IPS DF 6.9 (cell line): ENCODE data around the gene SEPTIN5.

Experiments
- DNase-seq: peaks from one replicate; pipeline ENCODE4 v3.0.0-alpha.2; 2013; ENCODE audit warnings: low read depth, low spot score
- H3K27ac ChIP-seq: one replicate; pipeline ENCODE4 v1.5.1; 2013; ENCODE audit warnings: low read length, control low read depth
- H3K27me3 ChIP-seq: 2 replicates; pipeline ENCODE4 v1.6.1; 2013; ENCODE audit warnings: mild to moderate bottlenecking, low read length; ENCODE audit not compliant: control insufficient read depth, insufficient read depth
- H3K36me3 ChIP-seq: 2 replicates; pipeline ENCODE4 v1.6.1; 2013; ENCODE audit warnings: low read length; ENCODE audit not compliant: control insufficient read depth, insufficient read depth
- H3K4me1 ChIP-seq: 2 replicates; pipeline ENCODE4 v1.6.1; 2013; ENCODE audit warnings: low read length; ENCODE audit not compliant: control insufficient read depth, insufficient read depth
- H3K4me3 ChIP-seq: 2 replicates; pipeline ENCODE4 v1.5.1; 2013; ENCODE audit warnings: mild to moderate bottlenecking, low read length
- H3K9me3 ChIP-seq: 2 replicates; pipeline ENCODE4 v1.6.1; 2013; ENCODE audit warnings: low read length, inconsistent platforms; ENCODE audit not compliant: control insufficient read depth, insufficient read depth
- WGBS: extraction: QIAGEN DNeasy Blood & Tissue Kit; methylation state at CpG from one replicate; pipeline ENCODE4 v1.1.7; 2013; ENCODE audit warnings: mixed read lengths, missing lambda C conversion rate; ENCODE audit not compliant: insufficient read length, insufficient coverage; 5-methylcytosine and 5-hydroxymethylcytosine counted together

SEPTIN5 gene

DNA sequence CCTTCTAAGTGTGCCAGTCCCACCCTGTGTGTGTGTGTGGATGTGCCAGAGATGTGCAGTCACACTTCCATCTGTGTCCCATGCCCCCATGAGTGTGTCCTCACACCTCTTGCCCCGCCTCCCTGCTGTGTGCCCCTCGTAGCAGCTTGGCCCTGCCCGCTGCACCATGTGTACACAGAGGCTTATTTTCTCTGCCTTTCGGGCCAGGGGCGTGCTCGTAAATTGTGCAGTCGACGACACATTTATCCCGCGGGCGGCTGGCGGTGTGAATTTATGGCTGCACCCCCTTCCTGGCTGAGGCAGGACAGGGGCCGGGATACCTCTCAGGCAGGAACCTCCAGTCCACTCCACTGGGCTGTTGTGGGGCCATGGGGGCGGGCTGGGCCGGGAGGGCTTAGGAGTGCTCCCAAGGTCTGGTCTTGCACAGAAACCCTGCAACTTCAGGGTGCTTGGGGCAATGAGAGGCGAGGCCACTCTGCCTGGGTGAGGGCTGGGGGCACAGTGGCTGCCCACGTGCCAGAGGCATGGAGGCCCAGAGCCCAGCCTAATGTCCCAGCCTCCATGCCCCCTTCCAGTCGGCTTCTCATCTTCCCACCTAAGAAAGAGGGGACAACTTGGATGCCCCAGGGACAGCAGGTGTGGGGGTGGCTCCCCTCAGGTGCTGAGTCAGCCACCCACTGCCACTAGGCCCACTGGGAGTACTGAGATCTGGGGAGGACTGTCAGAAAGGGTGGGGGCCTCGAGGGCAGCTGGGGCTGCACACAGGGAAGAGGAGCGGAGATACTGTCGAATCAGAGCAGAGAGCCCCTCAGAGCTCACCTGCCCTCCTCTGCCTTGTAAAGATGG is 21.6 kb downstream of the SEPTIN5 start:
- no peaks in the 10 kb centered on the region; the same call in 1 of the 2 replicates for H3K4me1 ChIP-seq
- no peaks in the 10 kb centered on the region for H3K36me3 ChIP-seq
- no CpG with 5 or more reads among the region's 21 CpGs for WGBS
- no peak overlapping the region for H3K27ac ChIP-seq
- no peak for DNase-seq
- no peak overlapping the region for H3K4me3 ChIP-seq
- no peaks in the 10 kb centered on the region for H3K27me3 ChIP-seq
- H3K9me3 ChIP-seq = no peaks in the 10 kb centered on the region

GRCh38 chr22:19737846-19738663 is 23.8 kb downstream of the SEPTIN5 start:
- Histone ChIP-seq H3K36me3 (no peaks in the 10 kb centered on the region), H3K4me1 (no peaks in the 10 kb centered on the region), H3K27ac (no peak overlapping the region), H3K4me3 (no peak overlapping the region), H3K27me3 (no peaks in the 10 kb centered on the region), H3K9me3 (no peaks in the 10 kb centered on the region)
- no peak for DNase-seq
- WGBS = no CpG with 5 or more reads among the region's 17 CpGs

DNA sequence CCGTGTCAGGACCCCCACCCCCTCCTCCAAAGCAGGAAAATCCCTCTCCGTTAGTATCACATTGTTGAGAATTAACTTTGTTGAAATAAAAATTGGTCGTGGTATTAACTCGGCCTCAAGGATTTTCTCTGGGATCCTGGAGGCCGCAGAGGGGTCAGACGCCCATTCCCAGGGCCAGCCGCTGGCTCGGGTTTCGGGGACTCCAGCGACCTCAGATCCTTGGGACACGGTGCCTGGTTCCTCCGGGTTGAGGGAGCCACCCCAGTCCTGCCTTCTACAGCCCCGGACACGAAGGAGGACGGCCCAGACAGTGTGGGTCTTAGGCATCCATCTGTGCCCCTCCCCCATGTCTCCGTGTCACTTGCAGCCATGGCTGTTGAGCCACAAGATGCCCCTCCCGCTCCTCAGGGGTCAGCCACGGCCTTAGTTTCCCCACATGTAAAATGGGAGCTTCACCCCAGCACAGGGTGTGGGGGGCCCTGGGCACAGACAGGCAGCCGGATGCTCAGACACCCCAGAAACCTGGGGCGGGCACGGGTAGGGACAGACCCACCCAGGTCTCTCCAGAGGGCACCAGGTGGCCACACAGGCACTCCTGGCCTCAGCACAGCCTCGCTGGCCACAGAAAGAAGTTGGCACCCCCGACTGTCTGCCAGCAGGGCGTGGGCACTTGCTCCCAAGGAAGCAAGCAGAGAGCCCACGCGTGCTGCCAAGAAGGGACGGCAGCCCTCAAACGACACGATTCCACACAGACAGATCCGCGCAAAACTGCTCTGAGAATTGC is 24.6 kb downstream of the SEPTIN5 start:
- H3K4me3 ChIP-seq = no peak overlapping the region
- no peak for DNase-seq
- no peaks in the 10 kb centered on the region for H3K27me3 ChIP-seq
- H3K27ac ChIP-seq = no peak overlapping the region
- no peaks in the 10 kb centered on the region for H3K36me3 ChIP-seq
- no peaks in the 10 kb centered on the region for H3K4me1 ChIP-seq
- WGBS = no CpG with 5 or more reads among the region's 31 CpGs
- H3K9me3 ChIP-seq = no peaks in the 10 kb centered on the region

DNA sequence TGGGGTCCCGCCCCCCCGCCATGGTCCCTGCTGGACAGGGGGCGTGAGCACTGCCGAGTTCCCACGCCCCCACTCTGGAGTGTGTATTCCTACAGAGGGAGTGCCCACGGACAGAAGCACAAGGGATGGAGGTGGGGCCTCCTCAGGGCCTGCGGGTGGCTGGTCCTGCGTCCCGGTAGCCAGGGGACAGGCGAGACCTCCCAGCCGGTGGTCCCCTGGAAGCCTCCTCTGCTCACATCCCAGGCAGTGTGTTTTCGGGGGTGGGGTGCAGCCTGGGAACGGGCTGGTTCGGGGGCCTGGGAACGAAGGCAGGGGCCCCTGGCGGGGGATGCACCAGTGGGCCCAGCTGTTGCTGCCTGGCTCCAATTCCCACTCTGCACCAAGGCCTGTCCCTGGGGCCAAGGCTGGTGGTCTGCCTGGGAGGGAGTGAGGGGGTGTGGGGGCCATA is 25.2 kb downstream of the SEPTIN5 start:
- Histone ChIP-seq H3K36me3 (no peaks in the 10 kb centered on the region), H3K9me3 (no peaks in the 10 kb centered on the region), H3K27ac (no peak overlapping the region), H3K4me3 (no peak overlapping the region), H3K4me1 (no peaks in the 10 kb centered on the region), H3K27me3 (no peaks in the 10 kb centered on the region)
- WGBS = no CpG with 5 or more reads among the region's 16 CpGs
- DNase-seq = no peak

DNA sequence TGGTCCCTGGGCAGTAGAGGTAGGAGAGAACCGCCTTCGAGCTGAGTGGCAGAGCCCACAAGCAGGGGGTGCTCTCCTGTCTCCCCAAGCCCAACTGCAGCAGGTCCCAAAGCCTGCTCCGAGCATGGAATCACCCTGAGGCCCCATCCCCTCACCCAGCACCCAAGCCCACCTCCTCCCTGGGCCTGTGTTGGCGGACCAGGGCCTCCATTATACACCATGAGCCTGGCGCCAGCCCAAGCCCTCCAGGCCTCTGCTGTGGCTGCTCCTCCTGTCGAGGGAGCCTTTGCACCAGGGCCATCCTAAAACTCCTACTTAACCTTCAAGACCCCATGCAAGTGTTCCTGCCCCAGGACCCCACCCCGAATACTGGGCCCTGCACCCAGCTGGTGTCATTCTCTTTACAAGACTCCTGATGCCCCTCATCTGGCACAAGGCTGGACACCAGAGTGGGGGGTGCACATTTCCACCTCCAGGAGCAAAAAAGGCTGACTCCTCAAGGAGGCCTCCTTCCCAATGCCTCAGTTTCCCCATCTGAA is 25.7 kb downstream of the SEPTIN5 start:
- no peaks in the 10 kb centered on the region for H3K36me3 ChIP-seq
- H3K4me3 ChIP-seq = no peak overlapping the region
- DNase-seq = no peak
- H3K27me3 ChIP-seq = no peaks in the 10 kb centered on the region
- H3K27ac ChIP-seq = no peak overlapping the region
- WGBS = no CpG with 5 or more reads among the region's 7 CpGs
- H3K9me3 ChIP-seq = no peaks in the 10 kb centered on the region
- H3K4me1 ChIP-seq = no peaks in the 10 kb centered on the region

DNA sequence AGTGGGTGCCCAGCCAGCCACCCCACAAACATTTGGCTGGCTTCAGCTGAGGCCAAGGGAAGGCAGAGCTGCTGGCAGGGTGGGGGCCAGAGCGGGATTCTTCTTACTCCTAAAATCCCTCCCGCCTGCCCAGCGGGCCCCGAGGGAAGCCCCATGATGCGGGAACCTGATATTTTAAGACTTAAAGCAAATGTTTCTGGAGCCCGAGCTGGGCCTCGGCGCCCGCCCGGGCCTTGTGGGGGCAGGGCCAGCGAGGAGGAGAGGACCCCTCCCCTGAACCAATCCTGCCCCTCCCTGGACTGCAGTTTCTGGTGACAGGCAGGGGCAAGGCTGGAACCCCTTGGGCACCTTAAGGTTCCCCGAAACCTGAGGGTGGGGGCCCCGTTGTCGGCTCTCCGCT is 26.3 kb downstream of the SEPTIN5 start:
- Histone ChIP-seq H3K4me1 (no peaks in the 10 kb centered on the region; the same call in 1 of the 2 replicates), H3K27ac (no peak overlapping the region), H3K36me3 (no peaks in the 10 kb centered on the region), H3K4me3 (no peak overlapping the region), H3K9me3 (no peaks in the 10 kb centered on the region), H3K27me3 (no peaks in the 10 kb centered on the region)
- no CpG with 5 or more reads among the region's 15 CpGs for WGBS
- DNase-seq = no peak

GRCh38 chr22:19741053-19741452 is 26.8 kb downstream of the SEPTIN5 start:
- Histone ChIP-seq H3K27ac (no peak overlapping the region), H3K27me3 (no peaks in the 10 kb centered on the region), H3K4me1 (peaks cover 1% of the 10 kb centered on the region; the same call in 1 of the 2 replicates), H3K9me3 (no peaks in the 10 kb centered on the region), H3K36me3 (no peaks in the 10 kb centered on the region), H3K4me3 (no peak overlapping the region)
- no peak for DNase-seq
- no CpG with 5 or more reads among the region's 7 CpGs for WGBS

DNA sequence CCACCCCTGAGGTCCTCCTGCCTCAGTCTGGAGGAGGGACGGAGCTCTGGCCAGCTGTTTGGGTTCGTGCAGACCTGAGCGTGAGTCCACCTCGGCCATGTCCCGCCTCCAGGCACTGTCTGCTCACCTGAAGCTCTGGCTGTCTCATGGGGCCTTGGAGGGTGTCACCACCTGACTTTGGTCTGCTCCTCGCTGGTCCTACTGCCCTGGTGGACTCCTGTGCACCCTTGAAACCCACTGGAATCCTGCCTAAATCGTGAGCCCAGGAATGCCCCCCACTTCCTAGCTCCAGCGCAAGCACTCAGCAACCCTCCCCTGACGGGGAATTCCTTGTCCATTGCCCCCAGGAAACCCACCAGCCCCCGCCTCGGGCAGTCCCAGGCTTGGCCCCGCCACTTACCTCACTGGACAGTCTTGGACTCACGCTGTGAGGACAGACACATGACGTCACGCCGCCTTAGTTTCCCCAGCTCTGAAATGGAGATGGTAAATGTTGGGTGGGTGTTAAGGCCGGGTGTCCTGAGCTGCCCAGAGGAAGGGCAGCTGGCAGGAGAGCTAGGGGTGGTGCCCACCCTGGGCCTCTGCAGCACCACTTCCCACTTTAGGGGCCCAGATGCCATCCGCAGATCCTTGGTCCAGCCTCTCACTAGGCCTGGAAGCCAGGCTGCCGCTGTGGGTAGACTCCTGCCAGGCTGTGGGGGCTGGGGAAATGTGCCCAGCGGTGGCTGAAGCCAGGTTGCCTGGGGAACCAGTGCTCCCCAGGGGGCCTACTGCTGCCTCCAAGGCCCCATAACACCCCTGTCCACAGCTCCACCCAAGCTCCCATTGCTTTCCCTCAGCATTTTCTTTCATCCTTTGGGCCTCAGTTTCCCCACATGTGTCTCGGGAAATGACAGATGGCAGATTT is 28.1 kb downstream of the SEPTIN5 start:
- DNase-seq = no peak
- no peaks in the 10 kb centered on the region for H3K27me3 ChIP-seq
- no peak overlapping the region for H3K27ac ChIP-seq
- no peak overlapping the region for H3K4me3 ChIP-seq
- H3K9me3 ChIP-seq = no peaks in the 10 kb centered on the region
- H3K4me1 ChIP-seq = peaks cover 1% of the 10 kb centered on the region; the same call in 1 of the 2 replicates
- WGBS = no CpG with 5 or more reads among the region's 21 CpGs
- no peaks in the 10 kb centered on the region for H3K36me3 ChIP-seq

DNA sequence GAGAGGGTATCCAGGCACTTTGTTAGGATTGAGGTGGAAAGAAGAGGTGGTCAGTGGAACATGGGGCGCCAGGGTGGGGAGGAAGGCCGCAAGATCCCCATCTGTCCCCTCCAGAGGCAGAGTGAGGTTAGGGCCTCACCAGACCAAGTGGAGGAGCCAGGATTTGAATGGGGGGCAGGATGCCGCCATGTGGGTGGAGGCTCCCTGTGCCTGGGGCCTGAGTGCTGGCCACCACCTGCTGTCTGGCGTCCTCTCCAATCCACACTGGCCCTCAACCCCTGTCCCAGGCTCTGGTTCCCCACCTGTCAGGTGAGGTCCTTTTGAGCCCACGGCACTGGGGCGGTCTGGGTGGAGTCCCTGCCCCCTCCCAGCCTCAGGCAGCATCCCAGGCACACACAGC is 28.8 kb downstream of the SEPTIN5 start:
- H3K4me1 ChIP-seq = peaks cover 1% of the 10 kb centered on the region; the same call in 1 of the 2 replicates

More for the DNA sequence above, 28.8 kb downstream of the SEPTIN5 start:
- DNase-seq = no peak
- H3K36me3 ChIP-seq = no peaks in the 10 kb centered on the region
- no peak overlapping the region for H3K27ac ChIP-seq
- H3K27me3 ChIP-seq = no peaks in the 10 kb centered on the region
- H3K4me3 ChIP-seq = no peak overlapping the region
- WGBS = no CpG with 5 or more reads among the region's 6 CpGs
- no peaks in the 10 kb centered on the region for H3K9me3 ChIP-seq
